Fibroblast of villous mesenchyme (primary cell): ENCODE data around the gene VPS39. TPM values are rescaled to one million over a fixed set of nuclear protein-coding genes. Genes with fewer than 3 reads are reported as not detected.
A peak's percentile ranks its signal among the peaks of the same experiment; 100 is the strongest.

ENCODE experiments used
- DNase-seq: peaks from one replicate; pipeline ENCODE4 v3.0.0-alpha.2; 2010; ENCODE audit warnings: low read depth
- H3K4me3 ChIP-seq: 2 replicates; pipeline ENCODE4 v1.5.1; 2011; ENCODE audit warnings: low read depth, mild to moderate bottlenecking, low read length
- total RNA-seq: library from RNA; depleted of rRNA; stranded (reverse); fragments of >200 nt; gene quantifications from 2 replicates; pipeline ENCODE4 v1.2.3, GENCODE V29; 2012
- TF ChIP-seq, protein P1 (sequence below): IDR thresholded peaks from 2 replicates; pipeline ENCODE4 v1.5.1; 2012; ENCODE audit warnings: low read depth, mild to moderate bottlenecking, low read length; ENCODE audit not compliant: insufficient read depth

The VPS39 gene
- total RNA-seq, 1 donor = 70.4 TPM

DNA sequence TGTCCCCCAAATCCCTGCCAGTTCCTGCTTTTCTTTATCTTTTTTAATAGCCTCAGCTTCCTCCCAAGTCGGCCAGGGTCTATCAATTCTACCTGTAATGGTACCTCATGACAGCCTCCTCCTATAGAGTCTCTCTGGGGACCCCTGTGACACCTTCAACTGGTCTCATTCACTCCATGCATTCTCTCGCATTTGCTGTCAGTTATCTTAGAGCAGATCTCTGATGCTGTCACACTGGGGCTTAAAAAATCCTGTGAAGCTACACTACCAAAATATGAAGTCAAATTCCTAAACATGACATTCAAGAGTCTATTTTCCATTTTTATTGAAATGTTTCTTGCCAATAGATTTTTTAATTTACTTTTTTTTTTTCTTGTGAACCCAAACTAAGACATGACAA lies 5.5 kb downstream of the VPS39 start:
- H3K4me3 ChIP-seq = no peak overlapping the region
- TF ChIP-seq, protein P1, sequence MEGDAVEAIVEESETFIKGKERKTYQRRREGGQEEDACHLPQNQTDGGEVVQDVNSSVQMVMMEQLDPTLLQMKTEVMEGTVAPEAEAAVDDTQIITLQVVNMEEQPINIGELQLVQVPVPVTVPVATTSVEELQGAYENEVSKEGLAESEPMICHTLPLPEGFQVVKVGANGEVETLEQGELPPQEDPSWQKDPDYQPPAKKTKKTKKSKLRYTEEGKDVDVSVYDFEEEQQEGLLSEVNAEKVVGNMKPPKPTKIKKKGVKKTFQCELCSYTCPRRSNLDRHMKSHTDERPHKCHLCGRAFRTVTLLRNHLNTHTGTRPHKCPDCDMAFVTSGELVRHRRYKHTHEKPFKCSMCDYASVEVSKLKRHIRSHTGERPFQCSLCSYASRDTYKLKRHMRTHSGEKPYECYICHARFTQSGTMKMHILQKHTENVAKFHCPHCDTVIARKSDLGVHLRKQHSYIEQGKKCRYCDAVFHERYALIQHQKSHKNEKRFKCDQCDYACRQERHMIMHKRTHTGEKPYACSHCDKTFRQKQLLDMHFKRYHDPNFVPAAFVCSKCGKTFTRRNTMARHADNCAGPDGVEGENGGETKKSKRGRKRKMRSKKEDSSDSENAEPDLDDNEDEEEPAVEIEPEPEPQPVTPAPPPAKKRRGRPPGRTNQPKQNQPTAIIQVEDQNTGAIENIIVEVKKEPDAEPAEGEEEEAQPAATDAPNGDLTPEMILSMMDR = no peak
- DNase-seq = no peak

DNA sequence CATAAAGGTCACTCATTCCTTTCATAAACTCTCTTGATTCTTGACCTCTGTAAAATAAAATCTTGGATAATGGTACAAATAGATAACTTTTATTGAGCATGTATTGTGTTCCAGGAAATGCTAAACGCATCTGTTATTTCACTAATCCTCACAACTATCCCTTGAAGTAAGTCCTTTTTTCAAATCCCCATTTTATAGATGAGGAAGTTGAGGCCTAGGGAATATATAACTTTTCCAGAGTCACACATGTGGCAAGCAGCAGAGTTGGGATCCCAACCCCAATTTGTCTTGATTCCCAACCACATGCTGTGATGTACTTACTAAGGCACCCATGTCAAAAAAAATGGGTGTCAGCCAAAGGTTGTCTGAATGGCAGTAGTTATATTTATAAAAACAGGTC lies 6.3 kb downstream of the VPS39 start:
- no peak overlapping the region for H3K4me3 ChIP-seq
- DNase-seq = no peak
- TF ChIP-seq, protein P1 = no peak

DNA sequence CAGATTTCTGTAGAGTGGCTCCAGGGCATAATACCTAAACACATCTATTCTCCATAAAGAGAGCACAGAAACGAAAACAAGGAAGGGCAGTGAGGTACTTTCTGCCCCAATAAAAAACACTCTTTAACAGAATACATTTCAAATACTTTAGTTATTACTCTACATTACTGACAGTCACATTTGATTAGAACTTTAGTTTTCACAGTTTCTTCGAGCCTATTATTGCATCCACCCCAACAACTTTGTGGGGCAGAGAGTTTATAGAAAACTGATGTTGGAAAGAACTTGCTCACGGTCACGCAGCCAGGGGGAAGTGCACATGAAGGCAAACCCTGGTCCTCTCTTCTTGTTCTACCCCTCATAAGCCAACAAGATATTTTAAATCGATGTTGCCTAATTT lies 9.0 kb downstream of the VPS39 start:
- DNase-seq = no peak
- no peak overlapping the region for H3K4me3 ChIP-seq
- TF ChIP-seq, protein P1 = no peak

DNA sequence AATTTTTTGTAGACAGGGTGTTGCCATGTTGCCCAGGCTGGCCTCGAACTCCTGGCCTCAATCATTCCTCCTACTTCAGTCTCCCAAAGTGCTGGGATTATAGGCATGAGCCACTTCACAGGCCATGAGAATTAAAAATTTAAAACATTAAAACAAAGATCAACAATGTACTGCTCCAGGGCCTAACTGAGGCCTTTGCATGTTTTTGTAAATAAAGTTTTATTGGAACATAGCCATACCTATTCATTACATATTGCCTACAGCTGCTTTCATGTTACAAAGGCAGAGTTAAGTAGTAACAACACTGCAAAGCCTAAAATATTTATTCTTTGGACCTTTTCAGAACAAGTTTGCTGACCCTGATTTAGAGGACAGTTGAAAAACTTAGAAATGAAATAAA lies 9.6 kb downstream of the VPS39 start:
- TF ChIP-seq, protein P1 = no peak
- no peak for DNase-seq
- no peak overlapping the region for H3K4me3 ChIP-seq

DNA sequence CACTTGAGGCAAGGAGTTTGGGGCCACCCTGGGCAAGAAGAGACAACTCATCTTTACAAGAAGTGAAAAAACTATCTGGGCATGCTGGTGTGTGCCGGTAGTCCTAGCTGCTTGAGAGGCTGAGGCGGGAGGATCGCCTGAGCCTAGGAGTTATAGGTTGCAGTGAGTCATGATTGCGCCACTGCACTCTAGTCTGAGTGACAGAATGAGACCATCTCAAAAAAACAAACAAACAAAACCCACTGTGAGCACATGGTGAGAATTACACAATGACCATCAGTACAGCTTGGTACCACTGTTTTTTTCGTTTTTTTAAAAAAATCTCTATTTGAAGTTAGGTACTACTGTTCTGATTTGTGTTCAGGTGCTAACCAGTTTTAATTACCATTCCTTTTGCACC lies 13.6 kb downstream of the VPS39 start:
- H3K4me3 ChIP-seq = no peak overlapping the region
- DNase-seq = peak; percentile 81
- TF ChIP-seq, protein P1 = no peak

DNA sequence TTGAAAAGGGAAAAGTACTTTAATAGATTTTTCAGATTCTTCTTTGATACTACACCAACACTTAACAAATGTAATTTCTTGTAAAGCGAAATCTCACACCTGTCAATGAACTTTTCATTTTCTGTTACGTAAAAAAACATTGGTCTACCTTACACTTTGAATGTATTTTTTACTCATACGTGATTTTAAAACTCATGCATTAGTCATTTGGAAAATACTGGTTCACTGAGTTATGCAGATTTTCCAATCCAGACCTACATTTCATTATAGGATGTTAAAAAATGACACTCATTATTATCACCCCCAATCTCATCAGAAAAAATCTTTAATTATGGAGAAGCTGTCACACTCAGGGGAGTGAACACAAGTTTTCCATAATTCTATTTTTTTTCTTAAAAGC lies 14.7 kb downstream of the VPS39 start:
- TF ChIP-seq, protein P1 = no peak
- no peak for DNase-seq
- no peak overlapping the region for H3K4me3 ChIP-seq

DNA sequence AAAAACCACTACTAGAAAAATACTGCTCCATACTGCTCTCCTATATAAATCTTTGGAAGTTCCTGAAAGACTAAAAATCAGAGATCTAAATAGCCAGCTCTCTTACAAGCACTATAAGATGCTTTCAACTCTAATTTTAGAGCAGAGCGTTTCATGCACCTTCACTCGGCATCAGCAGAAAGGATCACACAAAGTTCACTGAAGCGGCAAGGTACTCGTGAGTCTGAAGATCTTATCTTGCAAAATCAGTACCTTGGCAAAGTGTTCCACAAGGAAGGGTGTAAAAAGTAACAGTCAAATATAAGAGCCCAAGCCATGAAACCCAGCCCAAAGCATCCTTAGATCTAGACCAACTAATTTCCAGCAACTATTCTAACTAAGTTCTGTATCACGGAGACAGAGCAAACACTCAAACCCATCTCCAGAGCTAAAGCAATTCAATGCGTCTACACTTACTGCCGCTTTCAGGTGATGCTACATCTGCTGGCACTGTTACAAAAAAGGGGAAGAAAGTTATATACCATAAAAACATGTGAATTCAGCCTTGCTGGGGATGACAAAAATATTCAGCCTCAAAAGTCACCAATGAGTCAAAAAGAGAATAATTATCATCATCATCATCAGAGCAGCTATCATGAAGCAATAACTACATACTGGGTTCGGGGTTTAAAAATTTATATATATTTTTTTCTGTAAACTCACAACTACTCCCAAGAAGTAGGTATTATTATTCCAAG lies 16.3 kb downstream of the VPS39 start:
- TF ChIP-seq, protein P1 = no peak

More for the DNA sequence above, 16.3 kb downstream of the VPS39 start:
- no peak for DNase-seq
- no peak overlapping the region for H3K4me3 ChIP-seq
